ENCODE measurements around the gene ZNF747.
"Not testable (repeated sequence)": the region's sequence is repeated elsewhere in the genome, so short reads cannot be mapped to it uniquely, and the experiment has no call there.

ZNF747 gene

DNA sequence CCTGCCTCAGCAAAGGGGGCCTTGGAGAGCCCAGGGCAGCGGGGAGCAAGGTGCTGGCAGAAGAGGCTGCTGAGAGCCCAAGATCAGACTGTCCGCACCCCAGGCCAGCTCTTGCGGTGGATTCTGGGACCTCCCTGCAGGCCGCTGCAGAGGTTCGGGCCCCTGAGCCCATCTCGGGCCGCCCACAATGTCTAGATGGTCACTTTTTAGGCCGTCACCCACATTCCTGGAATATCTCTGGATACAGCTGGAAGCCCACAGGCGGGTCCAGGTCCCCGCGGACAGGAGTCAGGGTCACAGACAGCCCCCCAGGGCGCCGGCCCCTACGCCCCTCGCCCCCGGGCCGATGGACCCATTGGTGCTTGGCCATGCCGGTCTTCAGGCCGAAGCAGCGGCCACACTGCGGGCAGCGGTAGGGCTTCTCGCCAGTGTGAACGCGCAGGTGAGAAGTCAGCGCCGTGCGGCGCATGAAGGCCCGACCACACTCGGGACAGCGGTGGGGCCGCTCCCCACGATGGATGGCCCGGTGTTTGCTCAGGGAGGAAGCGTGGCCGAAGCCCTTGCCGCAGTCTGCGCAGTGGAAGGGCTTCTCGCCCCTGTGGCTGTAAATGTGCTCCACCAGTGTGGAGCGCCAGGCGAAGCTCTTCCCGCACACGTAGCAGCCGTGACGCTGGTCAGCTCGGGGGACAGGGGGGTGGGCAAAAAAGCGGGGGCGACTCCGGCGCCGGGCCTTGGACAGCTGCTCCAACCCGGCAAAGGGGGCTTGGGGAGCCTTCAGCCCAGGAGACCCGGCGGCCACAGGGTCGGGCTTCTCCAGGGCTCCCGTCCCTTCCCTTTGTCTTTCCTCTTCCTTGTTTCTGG lies 2.1 kb downstream of the ZNF747 start:
- no peak for DNase-seq

DNA sequence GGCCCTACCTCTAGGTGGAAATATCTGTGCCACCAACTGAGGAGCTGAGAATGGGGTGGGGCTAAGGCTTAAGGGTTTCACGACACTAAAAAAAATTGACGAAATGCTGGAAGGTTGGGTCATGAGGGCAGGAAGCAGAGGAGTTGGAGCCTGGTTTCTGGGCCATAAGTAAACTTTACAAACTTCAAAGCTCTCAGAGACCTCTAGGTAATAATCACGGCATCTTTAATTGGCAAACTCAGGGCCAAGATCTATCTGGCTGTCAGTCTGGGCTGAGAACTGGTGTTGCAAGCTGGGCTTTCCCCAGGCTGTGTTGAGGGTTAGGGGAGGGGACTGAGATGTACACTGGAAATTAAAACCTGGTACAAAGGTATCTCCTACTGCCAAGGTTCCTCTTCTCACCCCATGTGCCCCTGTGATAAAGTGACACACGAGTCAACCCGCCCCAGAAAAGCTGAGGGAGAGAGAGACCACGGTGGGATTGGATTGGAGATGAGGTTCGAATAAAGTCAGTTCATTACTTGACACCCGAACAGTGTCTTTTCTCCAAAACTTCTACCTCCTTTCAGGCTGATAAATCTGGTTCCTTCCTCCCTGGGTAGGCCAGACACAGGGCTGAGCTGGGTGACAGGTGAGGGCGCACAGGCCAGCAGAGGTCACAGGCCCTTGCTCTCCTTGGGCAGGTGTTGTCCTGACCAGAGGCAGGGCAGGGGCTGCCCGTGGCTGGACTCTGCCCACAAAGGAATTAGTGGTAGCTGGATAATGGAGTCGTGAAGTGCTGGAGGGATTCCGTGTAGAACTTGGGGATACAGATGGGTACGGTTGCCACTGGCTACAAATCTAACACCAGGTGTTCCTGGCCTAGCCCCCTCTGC lies 4.3 kb downstream of the ZNF747 start:
- no peak for DNase-seq

DNA sequence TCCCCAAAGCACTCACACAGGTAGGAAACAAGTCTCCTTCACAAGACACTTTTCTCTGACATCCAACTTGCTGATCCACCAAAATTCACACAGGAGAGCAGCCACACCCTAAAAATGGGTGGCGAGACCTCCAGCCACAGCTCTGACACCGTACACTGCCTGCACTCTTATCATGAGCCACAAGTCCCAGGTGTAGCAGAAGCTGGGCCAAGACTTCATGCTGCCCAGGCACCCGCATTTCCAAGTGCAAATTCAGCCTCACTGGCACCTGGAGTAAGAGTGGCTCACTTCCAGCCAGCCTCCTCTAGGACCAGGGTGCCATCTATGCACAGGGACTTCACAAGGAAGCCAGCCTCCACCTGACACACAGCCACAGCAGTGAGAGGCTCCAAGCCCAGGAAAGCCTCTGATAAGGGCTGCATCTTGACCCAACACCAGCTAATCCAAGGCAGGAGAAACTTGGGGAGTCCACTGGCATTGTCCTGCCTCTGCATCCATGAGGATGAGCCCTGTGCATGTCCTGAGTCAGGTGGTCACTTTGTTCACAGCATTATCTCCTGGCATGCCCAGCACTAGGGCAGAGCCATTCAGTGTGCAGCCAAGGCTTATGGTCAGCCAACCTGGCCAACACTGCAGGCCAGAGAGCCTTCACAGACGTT lies 5.7 kb downstream of the ZNF747 start:
- DNase-seq = no peak

DNA sequence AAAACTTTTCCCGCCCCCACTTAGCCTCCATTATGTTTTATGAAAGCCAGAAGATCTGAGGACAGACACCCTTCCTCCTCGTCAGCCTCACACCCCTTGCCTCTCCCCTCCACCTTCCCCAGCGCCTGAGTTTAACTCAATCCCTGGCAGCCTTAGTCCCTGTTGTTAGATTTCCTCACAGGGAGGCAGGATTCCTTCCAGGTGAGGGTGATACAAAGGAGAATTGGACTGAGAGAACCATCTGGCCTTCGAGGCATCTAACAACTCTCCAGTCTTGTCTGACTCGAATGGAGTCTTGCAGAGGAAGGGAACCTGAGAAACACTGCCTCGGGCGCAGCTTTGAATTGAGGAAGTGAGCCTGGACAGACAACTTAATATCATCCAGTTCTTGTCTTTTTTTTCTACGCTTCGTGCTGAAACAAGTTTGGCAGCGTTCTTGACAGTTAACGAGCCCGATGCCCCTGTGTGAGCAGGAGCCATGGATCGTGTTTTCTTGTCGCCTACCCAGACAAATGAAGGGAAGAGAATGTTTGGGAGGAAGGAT lies 7.0 kb downstream of the ZNF747 start:
- DNase-seq = no peak

DNA sequence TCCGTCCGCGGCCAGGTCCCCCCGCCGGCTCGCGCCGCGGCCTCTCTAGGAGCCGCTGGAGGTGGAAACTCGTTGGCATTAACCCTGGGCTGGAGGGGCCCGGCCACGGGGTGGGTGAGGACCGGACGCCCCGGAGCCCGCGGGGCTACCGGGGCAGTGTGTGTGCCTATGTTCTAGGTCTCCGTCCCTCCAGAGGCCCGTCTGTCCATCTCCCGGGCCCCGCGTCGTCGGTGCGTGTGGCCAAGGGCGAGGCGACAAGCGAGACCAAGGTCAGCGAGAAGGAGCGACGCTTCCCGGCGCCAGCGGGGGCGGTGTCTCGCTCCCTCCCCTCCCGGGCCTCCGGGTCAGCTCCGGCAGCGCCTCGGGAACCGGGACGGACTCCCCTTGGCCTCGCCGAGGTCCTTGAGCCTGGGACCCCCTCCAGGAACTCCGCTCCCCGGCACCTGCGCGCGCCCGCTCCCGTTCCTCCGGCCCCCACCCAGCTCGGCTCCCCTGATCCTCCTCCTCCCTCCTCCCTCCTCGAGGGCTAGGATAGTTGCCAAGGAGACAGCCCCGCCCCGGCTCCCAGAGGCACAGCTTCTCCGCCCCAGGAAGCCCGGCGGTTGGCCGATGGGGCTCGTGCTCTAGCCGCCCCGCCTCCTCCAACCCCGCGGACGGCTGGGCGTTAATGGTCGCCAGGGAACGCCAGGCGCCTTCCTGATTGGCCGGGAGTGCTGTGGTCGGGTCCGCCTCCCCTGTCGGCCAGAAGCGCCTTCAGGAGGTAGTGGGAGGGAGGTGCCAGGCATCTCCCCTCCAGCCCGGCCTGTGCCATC lies 7.6 kb downstream of the ZNF747 start:
- DNase-seq = peak; percentile 89

DNA sequence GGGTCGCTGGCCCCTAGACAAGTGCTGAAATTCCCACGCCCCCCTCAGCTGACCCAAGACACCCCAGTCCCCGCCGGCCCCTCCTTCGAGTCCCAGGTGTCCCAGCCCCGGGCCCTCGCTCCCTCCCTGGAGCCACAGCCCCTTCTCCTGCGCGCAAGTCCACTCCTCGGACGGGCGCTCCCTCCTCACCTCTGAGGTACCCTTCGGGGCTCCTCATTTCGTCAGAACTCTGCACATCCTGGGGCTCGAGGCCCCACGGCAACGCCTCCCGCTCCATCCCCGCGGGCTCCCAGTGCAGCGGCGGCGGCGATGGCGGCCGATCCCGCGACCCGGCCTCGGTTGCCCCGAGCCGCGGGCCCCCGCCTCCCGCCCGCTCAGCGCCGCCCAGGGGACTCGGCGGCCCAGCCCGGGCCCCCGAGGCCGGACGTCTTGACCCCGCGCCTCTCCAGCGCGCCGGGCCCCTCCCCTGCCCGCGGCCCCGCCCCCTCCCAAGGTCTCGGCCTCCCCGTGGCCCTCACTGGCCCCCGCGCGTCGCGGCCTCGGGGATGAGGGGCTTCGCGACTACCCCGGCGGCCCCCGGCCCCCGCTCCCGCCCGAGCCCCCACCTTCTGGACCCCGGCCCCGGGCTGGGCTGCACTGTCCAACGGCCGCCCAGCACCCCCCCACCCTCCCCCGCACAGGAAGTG lies 8.4 kb downstream of the ZNF747 start, which contains the start of gene ZNF768:
Gene ZNF768, minus strand, starts transcription at position 430 of the 686 bp plus-strand sequence. Its CDS starts 153 bp downstream, at position 277.
- no peak for DNase-seq

DNA sequence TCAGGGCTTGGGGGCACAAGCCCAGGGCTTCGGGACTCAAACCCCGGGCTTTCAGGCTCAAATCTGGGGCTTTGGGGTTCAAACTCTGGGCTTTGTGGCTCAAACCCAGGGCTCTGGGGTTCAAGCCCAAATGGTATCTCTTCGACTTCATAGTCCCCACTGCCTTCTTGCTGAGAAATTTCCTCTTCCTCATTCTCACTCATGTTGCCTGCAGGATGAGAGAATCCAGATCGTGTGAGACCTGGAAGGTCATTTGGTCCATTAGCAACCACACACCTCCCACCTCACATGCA lies 8.9 kb downstream of the ZNF747 start:
- no peak for DNase-seq

DNA sequence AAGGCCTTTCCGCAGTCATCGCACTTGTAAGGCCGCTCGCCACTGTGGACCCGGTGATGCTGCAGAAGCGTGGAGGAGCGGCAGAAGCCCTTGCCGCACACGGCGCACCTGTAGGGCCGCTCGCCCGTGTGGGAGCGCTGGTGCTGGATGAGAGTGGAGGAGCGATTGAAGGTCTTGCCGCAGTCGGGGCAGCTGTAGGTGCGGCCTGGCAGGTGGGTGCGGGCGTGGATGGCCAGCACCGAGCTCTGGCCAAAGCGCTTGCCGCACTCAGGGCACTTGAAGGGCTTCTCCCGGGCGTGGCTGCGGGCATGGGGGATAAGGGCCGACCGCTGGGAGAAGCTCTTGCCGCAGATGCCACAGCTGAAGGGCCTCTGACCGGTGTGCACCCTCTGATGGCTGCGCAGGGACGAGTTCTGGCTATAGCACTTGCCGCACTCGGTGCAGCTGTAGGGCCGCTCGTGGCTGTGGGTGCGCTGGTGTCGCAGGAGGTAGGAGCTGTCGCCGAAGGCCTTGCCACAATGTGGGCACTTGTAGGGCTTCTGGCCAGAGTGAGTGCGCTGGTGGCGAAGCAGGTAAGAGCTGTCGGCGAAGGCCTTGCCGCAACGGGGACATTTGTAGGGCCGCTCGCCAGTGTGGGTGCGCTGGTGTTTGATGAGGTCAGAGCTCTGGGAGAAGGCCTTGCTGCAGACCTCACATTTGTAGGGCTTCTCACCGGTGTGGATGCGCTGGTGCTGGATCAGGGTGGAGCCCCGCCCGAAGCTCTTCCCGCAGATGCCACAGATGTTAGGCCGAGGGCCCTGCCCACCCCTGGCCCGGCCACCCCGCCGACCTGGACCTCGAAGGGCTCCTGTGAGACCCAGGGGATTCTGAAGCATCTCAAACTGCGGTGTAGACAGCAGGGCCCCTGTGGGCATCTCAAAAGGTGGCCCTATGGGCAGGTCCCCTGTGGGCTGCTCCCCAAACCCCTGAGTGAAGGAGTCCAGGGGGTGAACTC lies 9.8 kb downstream of the ZNF747 start:
- DNase-seq = no peak

DNA sequence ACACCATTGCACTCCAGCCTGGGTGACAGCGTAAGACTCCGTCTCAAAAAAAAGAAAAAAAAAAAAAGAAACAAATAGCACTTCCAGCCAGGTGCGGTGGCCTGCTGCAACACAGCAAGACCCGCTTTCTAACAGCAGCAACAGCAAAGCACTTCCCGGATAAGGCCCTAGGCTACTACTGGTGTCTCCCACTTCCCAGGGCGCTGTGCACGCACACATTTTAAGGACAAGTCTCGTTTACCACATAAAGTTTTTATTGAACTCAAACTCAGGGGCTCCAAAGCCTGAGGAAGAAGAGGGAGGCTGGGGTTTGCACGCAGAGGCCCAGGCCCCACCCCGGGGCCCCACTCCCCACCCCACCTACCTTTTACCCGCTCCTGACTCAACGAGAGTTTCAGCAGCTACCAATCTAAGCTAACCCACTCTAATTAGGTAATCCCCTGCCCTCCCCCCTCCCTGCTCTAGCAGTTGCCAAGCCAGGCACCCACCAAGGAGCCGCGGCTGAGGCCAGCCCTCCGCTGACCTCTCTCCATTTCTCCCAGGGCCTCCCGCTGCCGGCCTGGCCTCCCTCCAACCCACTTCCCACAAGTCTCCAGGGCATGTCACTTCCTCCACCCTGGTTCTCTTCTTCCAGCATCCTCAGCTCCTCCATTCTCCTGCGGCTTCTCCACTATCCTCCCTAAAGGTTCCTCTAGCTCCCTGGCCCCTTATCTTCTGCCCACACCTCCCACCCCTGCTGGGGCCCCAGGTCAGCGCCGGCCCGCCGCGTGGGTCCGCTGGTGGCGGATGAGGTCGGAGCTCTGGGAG lies 10.7 kb downstream of the ZNF747 start:
- no peak for DNase-seq

DNA sequence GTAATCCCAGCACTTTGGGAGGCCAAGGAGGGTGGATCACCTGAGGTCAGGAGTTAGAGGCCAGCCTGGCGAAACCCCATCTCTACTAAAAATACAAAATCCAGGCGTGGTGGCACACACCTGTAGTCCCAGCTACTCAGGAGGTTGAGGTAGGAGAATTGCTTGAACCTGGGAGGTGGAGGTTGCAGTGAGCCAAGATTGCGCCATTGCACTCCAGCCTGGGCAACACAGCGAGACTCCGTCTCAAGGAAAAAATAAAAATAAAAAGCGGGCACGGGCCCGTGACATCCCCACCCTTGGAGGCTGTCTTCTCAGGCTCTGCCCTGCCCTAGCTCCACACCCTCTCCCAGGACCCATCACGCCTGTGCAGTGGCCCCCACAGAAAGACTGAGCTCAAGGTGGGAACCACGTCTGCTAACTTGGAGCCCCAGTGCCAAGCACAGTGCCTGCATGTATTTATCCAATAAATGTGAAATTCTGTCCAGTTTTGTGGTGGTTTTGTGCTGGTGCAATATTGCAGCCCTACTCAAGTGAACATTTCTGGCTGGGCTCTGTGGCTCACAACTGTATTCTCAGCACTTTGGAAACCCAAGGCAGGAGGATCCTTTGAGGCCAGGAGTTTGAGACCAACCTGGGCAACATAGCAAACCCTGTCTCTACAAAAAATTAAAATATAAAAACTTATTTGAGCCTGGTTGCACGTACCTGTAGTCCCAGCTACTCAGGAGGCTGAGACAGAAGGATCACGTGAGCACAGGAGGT lies 11.8 kb downstream of the ZNF747 start:
- DNase-seq = not testable (repeated sequence)

DNA sequence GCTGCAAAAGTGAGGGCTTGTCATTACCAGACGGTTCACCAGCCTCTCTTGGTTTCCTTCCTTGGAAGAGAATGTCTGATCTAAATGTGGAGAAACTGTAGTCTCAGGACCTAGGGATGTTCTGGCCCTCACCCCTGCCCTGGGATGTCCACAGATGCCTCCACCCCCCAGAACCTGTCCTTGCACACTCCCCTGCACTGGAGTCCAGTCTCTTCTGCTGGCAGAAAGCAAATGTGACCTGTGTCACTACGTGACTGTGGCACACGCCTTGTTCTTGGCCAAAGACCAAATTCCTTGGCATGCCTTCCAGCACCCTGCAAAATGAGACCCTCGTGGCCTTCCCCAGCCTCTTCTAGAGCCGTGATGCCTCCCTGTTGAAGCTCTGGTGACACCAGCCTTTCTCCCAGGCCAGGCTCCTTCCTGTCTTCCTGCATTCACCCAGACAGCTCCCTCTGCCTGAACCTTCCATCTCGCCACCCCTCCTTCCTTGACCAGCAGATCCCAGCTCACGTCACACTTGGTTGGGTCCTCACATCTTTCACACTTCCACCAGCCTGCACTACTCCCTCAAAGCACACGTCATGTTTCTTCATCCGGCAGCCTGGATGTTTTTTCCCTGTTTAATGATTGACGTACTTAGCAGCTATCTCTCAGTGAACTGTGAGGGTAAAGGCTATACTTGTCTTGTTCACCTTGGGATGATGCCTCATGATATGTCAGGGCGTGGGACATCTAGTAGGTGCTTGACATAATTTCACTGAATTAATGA lies 12.6 kb downstream of the ZNF747 start:
- DNase-seq = no peak

DNA sequence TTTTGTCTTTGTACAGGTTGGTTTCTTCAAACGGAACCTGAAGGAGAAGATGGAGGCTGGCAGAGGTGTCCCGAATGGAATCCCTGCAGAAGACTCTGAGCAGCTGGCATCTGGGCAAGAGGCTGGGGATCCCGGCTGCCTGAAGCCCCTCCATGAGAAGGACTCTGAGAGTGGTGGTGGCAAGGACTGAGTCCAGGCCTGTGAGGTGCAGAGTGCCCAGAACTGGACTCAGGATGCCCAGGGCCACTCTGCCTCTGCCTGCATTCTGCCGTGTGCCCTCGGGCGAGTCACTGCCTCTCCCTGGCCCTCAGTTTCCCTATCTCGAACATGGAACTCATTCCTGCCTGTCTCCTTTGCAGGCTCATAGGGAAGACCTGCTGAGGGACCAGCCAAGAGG lies 13.2 kb downstream of the ZNF747 start:
- DNase-seq = no peak

DNA sequence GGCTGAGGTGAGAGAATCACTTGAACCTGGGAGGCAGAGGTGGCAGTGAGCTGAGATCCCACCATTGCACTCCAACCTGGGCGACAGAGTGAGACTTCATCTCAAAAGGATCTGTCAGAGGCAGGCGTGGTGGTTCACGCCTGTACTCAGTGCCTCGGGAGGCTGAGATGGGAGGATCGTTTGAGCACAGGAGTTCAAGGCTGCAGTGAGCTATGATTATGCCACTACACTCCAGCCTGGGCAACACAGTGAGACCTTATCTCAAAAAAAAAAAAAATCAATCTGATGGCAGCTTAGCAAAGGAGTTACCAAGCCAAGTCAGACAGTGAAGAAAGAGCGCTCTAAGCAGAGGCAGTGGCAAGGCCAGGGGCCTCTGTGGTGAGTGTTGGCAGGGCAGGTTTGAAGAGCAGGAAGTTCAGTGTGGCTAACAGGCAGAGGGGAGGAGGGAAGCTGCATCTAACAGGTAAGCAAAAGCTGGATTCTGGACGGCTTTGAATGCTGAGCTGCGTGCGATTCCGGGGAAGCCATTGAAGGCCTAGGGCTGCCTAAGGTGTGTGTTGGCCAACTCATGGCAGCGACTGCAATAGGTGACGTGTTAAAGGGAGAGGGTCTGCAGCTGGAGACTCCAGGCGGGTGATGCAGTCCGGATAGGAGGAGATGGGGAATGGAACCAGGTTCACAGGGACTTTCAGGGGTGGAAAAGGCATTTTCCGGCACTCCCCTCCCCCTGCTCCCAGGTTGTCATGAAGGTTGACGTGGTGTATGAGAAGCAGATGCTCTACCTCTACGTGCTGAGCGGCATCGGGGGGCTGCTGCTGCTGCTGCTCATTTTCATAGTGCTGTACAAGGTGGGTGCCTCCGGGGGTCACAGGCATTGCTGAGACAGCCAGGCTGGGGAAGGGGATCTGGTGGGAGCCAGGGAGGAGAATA lies 15.3 kb downstream of the ZNF747 start:
- no peak for DNase-seq

DNA sequence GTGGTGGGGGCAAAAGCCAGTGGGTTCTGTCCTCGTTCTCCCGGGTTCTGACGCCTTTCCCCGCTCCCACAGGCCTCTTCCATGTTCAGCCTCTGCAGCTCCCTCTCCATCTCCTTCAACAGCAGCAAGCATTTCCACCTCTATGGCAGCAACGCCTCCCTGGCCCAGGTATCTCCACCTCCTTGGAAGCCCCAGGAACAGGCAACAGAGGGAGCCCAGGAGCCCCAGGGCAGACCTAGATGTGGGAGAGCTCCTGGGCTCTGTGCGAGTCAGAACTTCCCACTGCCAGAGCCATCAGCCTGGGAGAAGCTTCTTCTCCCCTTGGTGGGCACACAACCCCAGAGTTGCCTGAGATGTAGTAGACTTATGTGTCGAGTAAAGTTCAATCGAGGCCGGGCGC lies 16.1 kb downstream of the ZNF747 start:
- no peak for DNase-seq

DNA sequence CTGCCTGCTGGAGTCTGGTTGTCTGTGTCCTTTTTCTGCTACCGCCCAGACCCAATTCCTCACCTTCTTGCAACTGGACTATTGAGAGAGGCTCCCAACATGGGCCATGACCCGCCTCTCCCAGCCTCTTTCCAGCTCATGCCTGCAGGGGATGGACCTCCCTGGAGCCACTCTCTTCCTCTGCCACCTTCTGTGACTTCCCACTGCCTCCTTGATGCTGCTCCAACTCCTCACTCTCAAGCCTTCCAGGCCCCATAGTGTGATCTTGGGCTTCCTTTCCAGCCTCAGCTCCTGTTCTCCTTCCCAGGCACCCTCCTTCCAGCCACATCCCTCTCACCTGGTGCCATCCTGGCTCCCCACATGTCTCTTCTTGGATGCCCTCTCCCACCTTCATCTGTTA lies 19.4 kb downstream of the ZNF747 start:
- no peak for DNase-seq

DNA sequence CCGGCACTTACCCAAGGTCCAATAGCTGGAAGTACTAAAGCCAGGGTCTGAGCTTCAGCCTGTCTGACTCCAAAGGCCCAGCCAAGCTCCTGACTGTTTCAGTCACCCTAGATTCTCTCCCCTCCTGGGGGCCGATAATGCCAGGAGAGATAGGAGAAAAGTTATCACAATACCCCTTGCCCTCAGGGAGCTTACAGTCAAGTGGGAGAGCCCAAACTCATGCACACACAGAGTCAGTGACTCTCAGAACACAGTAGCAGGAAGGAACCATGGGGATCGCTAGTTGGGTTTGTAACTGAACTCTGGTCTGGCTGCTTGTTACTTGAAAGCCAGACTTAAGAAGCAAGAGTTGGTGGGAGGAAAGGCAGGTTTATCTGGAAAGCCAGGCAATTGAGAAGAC lies 23.1 kb downstream of the ZNF747 start:
- DNase-seq = no peak
